H1 (cell line): ENCODE results near the gene DOCK8. TPM values are rescaled to one million over a fixed set of nuclear protein-coding genes. Genes with fewer than 3 reads are reported as not detected.
A peak's percentile ranks its signal among the peaks of the same experiment; 100 is the strongest.

Experiments used
- ATF3 ChIP-seq: IDR thresholded peaks from 2 replicates; pipeline ENCODE4 v1.6.1; 2011; ENCODE audit warnings: low read depth, mild to moderate bottlenecking, low read length; ENCODE audit not compliant: insufficient read depth
- CHD2 ChIP-seq: IDR thresholded peaks from 2 replicates; pipeline ENCODE4 v1.6.1; 2012; ENCODE audit warnings: low read length, improper control_type of control experiment
- CTBP2 ChIP-seq: IDR thresholded peaks from 2 replicates; pipeline ENCODE4 v1.7.0; 2011; ENCODE audit warnings: borderline replicate concordance, mild to moderate bottlenecking, moderate library complexity, mixed read lengths, low read length; ENCODE audit not compliant: insufficient read depth, insufficient read length
- FOSL1 ChIP-seq: IDR thresholded peaks from 2 replicates; pipeline ENCODE4 v1.6.1; 2011; ENCODE audit warnings: mild to moderate bottlenecking, low read depth, low read length, moderate library complexity; ENCODE audit not compliant: insufficient read depth
- GABPA ChIP-seq: IDR thresholded peaks from 2 replicates; pipeline ENCODE4 v1.6.1; 2011; ENCODE audit warnings: mild to moderate bottlenecking, low read length, moderate library complexity, borderline replicate concordance; ENCODE audit not compliant: insufficient read depth
- HDAC2 ChIP-seq, 2 experiments: fragments of 300-600 bp in 1 of 2; sonication (generic) in 1 of 2; IDR thresholded peaks; 2 replicates each; pipeline ENCODE4 v1.6.1; 2011 to 2012; ENCODE audit warnings: low read depth in 2 of 2, low read length in 2 of 2, mild to moderate bottlenecking in 2 of 2, moderate library complexity in 2 of 2, borderline replicate concordance in 1 of 2, inconsistent platforms in 1 of 2
- HDAC6 ChIP-seq: IDR thresholded peaks from one replicate; pipeline ENCODE4 v1.7.1; 2012; ENCODE audit warnings: low read depth, mild to moderate bottlenecking, inconsistent platforms, low read length, moderate library complexity
- KDM1A ChIP-seq: fragments of 200-600, 300-600 bp; sonication (generic); IDR thresholded peaks from 2 replicates; pipeline ENCODE4 v1.7.1; 2016; ENCODE audit warnings: mild to moderate bottlenecking, low read length, borderline replicate concordance
- KDM4A ChIP-seq: IDR thresholded peaks from one replicate; pipeline ENCODE4 v1.7.1; 2012; ENCODE audit warnings: low read depth, mild to moderate bottlenecking, moderate library complexity, low read length, inconsistent platforms; ENCODE audit not compliant: severe bottlenecking
- POLR2AphosphoS5 ChIP-seq: IDR thresholded peaks from 2 replicates; pipeline ENCODE4 v1.6.1; 2011; ENCODE audit warnings: low read depth, low read length
- RAD21 ChIP-seq, 2 experiments: IDR thresholded peaks in 1 of 2; conservative IDR thresholded peaks in 1 of 2; 2 replicates each; pipeline ENCODE4 v1.6.1; 2011; ENCODE audit warnings: low read depth in 2 of 2, low read length in 2 of 2, improper control_type of control experiment in 1 of 2, inconsistent platforms in 1 of 2, mild to moderate bottlenecking in 1 of 2, moderate library complexity in 1 of 2
- RBBP5 ChIP-seq: IDR thresholded peaks from 2 replicates; pipeline ENCODE4 v1.7.1; 2012; ENCODE audit warnings: low read depth, mild to moderate bottlenecking, inconsistent platforms, low read length, moderate library complexity, borderline replicate concordance
- SAP30 ChIP-seq: fragments of 300-600 bp; sonication (generic); IDR thresholded peaks from 2 replicates; pipeline ENCODE4 v1.7.1; 2012; ENCODE audit warnings: low read length, moderate library complexity, mild to moderate bottlenecking, inconsistent platforms; ENCODE audit not compliant: insufficient read depth, insufficient replicate concordance
- SIX5 ChIP-seq: IDR thresholded peaks from 2 replicates; pipeline ENCODE4 v1.6.1; 2011; ENCODE audit warnings: mild to moderate bottlenecking, low read depth, low read length
- SP1 ChIP-seq: IDR thresholded peaks from 2 replicates; pipeline ENCODE4 v1.6.1; 2011; ENCODE audit warnings: low read depth, low read length
- SRF ChIP-seq: IDR thresholded peaks from 2 replicates; pipeline ENCODE4 v1.6.1; 2011; ENCODE audit warnings: mild to moderate bottlenecking, low read depth, low read length, moderate library complexity
- SUZ12 ChIP-seq: fragments of 200-600 bp; sonication (generic); IDR thresholded peaks from 2 replicates; pipeline ENCODE4 v1.6.1; 2012; ENCODE audit warnings: mild to moderate bottlenecking, inconsistent platforms, low read length, moderate library complexity, mixed read lengths
- YY1 ChIP-seq: IDR thresholded peaks from 2 replicates; pipeline ENCODE4 v1.6.1; 2011; ENCODE audit warnings: low read depth, mild to moderate bottlenecking, low read length
- polyA plus RNA-seq, 7 experiments: library from polyadenylated mRNA; depleted of rRNA in 3 of 7; stranded (reverse) in 5 of 7; unstranded in 2 of 7; fragments of >200 nt in 5 of 7; fragments of 200-250 nt in 2 of 7; gene quantifications; 1 replicate in 5 of 7; 2 replicates in 1 of 7; 4 replicates in 1 of 7; pipeline versions ENCODE4 v1.2.1 to v1.2.3, GENCODE V29; 2011 to 2013; ENCODE audit warnings: missing spikeins in 2 of 7, mixed read lengths in 2 of 7
- total RNA-seq: library from RNA; stranded (reverse); fragmentation: NEBNext Ultra II Directional; extraction: Animal tissue kit (Norgen Biotek cat#: 25700); gene quantifications from 2 replicates; pipeline ENCODE4 v1.2.1, GENCODE V29; 2021
- TF ChIP-seq, protein P1 (sequence below), 3 experiments: IDR thresholded peaks; 1 replicate in 2 of 3; 2 replicates in 1 of 3; pipeline versions ENCODE4 v1.5.1 to v1.6.1; 2011; ENCODE audit warnings: low read length in 3 of 3, mild to moderate bottlenecking in 3 of 3, inconsistent platforms in 2 of 3, low read depth in 1 of 3, moderate library complexity in 1 of 3; ENCODE audit not compliant: insufficient read depth in 1 of 3; ENCODE audit errors: control extremely low read depth in 1 of 3

Gene DOCK8
- total and polyA plus RNA-seq, 2 of the 8 experiments (the other 6 are each of a cell fraction or from before 2014, with no cell fraction given), result 0.57 to 2.0 TPM

DNA sequence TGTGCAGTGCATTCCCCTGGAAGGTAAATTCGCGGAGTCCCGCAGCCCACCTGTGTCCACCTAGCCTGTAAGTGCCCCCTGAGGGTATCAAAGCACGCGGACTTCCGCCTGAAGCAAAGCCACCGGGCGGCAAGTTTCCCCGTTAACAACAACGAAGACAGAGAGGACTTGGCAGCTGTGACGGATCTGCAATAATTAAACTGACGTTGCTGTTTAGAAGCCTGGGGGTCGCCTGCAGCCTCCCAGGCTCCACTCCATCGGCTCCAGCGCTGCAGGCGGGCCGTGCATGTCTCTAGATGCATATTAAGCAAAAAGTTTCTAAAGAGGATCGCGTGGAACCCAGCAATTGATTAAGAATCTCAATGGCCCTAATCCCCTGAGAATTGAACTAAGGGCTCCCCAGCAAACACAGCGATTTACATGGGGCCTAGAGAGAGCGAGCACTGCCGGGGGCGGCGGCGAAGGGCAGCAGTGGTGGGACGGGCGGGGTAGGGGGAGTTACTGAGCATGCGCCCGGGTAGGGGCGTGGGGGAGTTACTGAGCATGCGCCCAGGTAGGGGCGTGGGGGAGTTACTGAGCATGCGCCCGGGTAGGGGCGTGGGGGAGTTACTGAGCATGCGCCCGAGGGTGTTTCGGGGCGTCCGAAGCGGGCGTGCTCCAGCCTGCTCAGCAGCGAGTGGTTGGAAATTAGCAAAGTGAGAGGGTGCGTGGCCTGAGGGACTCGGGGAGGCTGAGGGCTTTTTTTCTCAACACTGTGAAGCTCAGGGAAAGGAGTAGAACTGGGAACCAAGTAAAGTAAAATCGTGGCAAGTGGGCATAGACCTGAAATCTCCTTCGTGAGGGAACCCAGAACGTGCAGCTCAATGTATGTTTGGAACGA is 255.2 kb downstream of the DOCK8 start (continued):
- no peak for TF ChIP-seq GABPA
- TF ChIP-seq ATF3, result no peak
- no peak for TF ChIP-seq SUZ12
- no peak for TF ChIP-seq CTBP2
- no peak for TF ChIP-seq SIX5
- no peak for TF ChIP-seq CHD2
- no peak for TF ChIP-seq RAD21 (IDR thresholded peaks at IDR 0.05 in 1 of 2, conservative IDR thresholded peaks at IDR 0.05 in 1 of 2; ENCODE audit: low read depth in 2 of 2, low read length in 2 of 2)
- no peak for TF ChIP-seq YY1
- no peak for TF ChIP-seq SP1
- no peak for TF ChIP-seq HDAC6
- 0 out of 2 replicates have a peak, but pooled peaks have one; percentile 62 for TF ChIP-seq POLR2AphosphoS5
- TF ChIP-seq KDM4A, result peak; percentile 55
- TF ChIP-seq KDM1A, result no peak
- TF ChIP-seq, protein P1, sequence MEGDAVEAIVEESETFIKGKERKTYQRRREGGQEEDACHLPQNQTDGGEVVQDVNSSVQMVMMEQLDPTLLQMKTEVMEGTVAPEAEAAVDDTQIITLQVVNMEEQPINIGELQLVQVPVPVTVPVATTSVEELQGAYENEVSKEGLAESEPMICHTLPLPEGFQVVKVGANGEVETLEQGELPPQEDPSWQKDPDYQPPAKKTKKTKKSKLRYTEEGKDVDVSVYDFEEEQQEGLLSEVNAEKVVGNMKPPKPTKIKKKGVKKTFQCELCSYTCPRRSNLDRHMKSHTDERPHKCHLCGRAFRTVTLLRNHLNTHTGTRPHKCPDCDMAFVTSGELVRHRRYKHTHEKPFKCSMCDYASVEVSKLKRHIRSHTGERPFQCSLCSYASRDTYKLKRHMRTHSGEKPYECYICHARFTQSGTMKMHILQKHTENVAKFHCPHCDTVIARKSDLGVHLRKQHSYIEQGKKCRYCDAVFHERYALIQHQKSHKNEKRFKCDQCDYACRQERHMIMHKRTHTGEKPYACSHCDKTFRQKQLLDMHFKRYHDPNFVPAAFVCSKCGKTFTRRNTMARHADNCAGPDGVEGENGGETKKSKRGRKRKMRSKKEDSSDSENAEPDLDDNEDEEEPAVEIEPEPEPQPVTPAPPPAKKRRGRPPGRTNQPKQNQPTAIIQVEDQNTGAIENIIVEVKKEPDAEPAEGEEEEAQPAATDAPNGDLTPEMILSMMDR (IDR thresholded peaks at IDR 0.05; ENCODE audit: control extremely low read depth in 1 of 3, insufficient read depth in 1 of 3, low read depth in 1 of 3, low read length in 3 of 3), result no peak
- TF ChIP-seq RBBP5, result no peak; the same call in 1 of the 2 replicates
- TF ChIP-seq HDAC2 (IDR thresholded peaks at IDR 0.05; ENCODE audit: borderline replicate concordance in 1 of 2, low read depth in 2 of 2, low read length in 2 of 2), result no peak; a peak in 1 of 4 replicates
- no peak for TF ChIP-seq FOSL1
- no peak for TF ChIP-seq SRF
- peak; percentile 35 for TF ChIP-seq SAP30
